Measurements from ENCODE around the gene SYT7.

The SYT7 gene

DNA sequence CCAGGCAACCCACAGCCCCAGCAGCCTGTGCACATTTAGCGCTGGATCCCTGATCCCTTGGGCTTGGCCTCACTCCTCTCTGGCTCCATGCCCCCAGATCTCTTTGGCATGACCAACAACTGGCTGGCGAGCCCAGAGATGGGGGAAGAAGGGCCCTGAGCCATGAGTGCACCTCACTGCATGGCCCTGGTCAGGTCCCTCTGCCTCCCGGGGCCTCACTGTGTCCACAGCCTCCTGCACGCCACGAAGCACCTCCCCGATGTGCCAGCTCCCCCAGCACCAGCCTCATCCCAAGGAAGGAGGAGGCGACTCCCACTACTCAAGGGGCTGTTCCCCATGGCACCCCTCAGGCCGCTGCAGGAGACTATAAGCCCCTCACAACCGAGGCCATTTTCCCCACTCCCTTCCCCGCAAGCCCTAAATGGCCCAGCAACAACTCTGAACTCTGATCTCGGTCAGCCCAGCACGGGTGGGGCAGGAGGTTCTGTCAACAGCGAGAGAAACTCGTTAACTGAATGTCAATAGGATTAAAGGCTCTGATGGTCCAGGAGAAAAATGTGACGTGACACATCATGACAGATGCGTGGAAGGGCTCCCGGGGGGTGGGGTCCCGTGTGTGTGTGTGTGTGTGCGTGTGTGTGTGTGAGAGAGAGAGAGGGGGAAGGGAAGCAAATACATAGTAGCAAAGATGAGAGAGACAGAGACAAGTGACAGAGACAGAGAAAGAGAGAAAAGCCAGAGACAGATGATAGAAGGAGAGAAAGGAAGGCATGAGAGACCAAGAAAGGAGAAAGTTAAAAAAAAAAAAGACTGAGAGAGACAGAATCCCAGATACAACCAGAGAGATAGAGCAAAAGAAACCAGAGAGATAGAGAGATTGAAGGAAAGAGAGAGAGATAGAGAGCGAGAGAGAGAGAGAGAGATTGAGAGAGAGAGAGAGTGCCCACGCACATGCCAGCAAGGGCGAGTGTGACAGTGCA, 28.4 kb upstream of the SYT7 start:
- no peak for DNase-seq (ENCODE audit: extremely low read depth in 1 of 2, low read depth in 1 of 2)

DNA sequence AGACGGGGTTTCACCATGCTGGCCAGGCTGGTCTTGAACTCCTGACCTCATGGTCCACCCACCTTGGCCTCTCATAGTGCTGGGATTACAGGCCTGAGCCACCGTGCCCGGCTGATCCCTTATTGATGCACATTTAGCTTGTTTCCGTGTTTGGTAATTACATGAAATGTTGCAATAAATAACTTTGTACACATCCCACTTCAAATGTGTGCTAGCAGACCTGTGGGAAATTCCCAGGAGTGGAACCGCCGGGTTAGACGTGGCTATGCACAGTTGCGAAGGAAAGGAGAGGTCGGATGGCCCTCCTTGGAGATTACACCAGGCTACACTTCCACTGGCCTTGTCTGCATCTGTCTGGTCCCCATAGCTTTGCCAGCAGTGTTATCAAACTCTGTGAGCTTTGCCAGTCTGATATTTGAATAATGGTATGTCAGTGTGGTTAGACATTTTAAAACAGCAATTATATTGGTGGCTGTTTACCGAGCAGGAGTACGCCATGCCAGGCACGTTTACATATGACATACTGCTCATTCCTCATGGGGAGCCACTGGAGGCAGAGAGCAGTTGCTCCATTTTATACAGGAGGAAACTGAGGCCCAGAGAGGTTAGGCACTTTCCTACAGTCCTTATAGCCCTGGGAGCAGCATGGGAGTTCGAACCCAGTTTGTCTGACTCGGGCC, 27.2 kb upstream of the SYT7 start:
- DNase-seq (ENCODE audit: extremely low read depth in 1 of 2, low read depth in 1 of 2): no peak

- no peak for DNase-seq (ENCODE audit: extremely low read depth in 1 of 2, low read depth in 1 of 2)
Measured at GRCh38 chr11:61607426-61607825, 26.6 kb upstream of the SYT7 start.

GRCh38 chr11:61603667-61604066, 22.8 kb upstream of the SYT7 start:
- DNase-seq (ENCODE audit: extremely low read depth in 1 of 2, low read depth in 1 of 2): no peak

DNA sequence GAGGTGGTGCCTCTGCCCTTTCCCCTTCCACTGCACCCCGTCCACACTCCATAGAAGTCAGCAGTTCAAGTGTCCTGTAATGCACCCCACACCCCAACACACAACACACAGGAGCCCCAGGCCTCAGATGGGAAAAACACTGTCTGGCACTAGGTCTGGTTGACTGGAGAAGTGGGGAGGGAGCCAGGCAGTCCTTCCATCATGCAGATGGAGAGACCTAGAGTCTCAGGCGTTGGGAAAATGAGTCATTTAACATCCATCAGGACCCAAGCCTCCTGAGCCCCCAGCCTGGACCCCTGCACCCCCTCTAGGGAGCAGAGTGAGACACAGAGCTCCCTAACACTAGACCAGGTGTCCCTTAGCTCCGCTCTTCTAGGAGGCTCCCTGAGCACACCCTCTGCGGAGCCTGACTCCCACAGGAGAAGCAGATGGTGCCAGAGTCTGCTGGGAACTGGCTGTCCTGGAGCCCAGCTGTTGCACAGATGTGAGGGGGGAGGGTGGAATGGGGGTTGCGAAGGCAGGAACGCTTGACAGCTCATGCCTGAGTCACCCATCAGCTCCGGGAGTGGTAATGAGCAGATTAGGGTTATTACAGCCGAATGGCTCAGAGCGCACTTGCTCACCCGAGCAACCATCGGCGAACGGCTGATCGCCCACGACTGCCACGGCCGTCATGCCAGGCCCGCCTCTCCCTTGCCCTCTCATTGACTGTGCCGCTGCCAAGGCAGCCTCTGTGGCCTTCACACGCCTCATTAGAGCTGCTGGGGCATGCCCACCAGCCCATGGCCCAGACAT, 22.1 kb upstream of the SYT7 start:
- no peak for DNase-seq (ENCODE audit: extremely low read depth in 1 of 2, low read depth in 1 of 2)

DNA sequence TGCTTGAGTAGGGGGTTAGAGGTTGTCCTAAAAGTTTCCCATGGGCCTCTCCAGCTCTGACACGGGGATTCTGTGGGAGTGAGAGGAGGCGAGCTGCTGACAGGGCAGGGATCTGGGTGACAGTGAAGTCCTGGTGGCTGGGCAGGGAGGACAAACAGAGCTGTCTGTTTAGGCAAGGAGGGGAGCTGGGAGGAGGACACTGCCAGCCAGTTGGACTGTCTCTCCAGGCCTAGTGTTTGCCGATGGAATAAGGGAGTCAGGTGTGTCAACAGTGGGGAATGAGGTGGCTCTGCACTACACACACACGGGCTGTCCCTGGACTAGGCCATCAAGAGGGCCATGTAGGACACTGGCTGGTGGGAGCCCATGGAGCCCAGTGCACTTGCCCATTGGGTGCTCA, 20.6 kb upstream of the SYT7 start:
- no peak for DNase-seq (ENCODE audit: extremely low read depth in 1 of 2, low read depth in 1 of 2)

DNA sequence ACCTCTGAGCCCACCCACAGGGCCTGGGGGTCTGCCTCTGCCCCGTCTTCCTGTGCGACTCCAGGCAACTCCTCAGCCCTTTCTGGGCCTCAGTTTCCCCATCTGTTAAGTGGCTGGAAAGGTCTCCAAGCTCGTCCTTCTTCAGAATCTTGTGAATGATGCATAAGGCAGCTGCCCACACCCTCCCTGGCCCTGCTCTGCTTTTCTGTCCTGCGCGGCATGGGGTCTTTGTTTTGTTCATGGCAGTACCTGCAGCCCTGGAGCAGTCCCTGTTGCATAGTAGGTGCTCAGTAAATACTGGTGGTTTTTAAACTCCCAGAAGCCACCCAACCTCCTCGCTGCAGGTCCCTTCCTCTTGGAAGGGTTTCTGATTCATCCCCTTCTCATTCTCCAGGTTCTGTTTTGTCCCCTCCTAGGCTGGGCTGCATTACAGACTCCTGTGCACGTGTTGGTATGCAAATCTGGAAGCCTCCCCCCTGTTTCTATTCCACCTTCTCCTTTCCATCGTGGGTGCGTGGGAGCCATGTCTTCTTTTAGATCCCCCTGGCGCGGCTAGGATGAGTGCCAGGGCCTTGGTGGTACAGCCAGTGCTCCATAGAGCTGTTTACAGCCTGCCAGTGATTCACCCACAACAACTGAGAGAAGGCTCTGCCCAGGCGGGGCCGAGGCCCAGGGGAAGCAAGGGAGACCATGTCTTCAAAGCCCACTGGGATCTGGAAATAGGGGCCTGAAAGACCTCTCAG, 19.3 kb upstream of the SYT7 start:
- no peak for DNase-seq (ENCODE audit: extremely low read depth in 1 of 2, low read depth in 1 of 2)

GRCh38 chr11:61598886-61599868, 18.3 kb upstream of the SYT7 start:
- no peak for DNase-seq (ENCODE audit: extremely low read depth in 1 of 2, low read depth in 1 of 2)

DNA sequence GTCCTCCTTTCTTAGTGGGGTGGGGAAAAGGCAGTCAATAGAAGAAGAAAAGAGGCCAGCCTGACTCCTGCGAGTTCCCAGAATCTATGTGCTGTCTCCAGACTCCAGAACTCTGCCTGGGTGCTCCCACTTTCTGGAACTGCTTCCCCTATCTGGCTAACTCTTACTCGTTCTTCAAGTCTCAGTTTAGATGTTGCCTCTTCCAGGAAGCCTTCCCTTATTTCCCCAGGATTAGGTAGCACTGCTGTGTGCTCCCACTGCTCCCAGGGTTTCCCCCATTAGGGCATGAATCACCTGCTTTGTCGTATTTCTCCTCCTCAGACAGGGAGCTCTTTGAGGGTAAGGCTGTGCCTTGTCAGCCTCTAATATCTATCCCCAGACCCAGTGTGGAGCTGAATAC, 17.5 kb upstream of the SYT7 start:
- no peak for DNase-seq (ENCODE audit: extremely low read depth in 1 of 2, low read depth in 1 of 2)

GRCh38 chr11:61596990-61597389, 16.1 kb upstream of the SYT7 start:
- no peak for DNase-seq (ENCODE audit: extremely low read depth in 1 of 2, low read depth in 1 of 2)

- DNase-seq (ENCODE audit: extremely low read depth in 1 of 2, low read depth in 1 of 2): no peak
Measured at GRCh38 chr11:61596542-61596941, 15.7 kb upstream of the SYT7 start.

DNA sequence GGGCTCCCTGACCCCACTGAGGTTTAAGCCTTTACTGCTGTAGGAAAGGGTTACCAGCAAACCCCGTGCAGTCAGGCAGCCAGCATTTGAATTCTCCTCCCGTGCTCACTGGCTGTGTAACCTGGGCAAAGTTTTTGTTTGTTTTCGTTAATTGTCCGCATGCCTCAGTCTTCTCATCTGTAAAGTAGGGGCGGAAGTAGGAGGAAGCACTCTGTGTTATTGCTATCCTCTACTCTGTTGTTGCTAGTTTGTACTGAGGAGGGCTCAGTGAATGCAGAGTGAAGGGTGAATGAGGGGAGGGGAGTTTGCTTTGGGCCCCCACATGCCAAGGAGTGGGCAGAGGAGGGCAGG, 14.0 kb upstream of the SYT7 start:
- no peak for DNase-seq (ENCODE audit: extremely low read depth in 1 of 2, low read depth in 1 of 2)

DNA sequence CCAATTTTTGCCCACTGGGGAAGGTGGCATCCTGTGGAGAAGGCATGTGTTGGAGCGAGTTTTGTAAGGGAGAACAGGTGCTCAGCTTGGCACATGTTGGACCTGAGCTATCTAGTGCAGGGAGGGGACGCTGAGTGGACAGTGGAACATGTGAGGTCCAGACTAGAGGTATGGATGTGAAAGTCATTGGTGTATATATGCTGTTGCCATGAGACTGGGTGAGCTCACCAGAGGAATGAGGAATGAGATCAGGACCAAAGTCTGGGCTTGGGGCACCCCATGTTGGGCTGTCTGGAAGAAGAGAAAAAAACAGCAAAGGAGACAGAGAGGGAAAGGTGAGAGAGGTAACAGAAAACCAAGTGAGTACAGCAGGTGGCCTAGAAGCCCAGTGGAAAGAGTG, 12.3 kb upstream of the SYT7 start:
- DNase-seq (ENCODE audit: extremely low read depth in 1 of 2, low read depth in 1 of 2): no peak

- no peak for DNase-seq (ENCODE audit: extremely low read depth in 1 of 2, low read depth in 1 of 2)
Measured at GRCh38 chr11:61592176-61592575, 11.3 kb upstream of the SYT7 start.

DNA sequence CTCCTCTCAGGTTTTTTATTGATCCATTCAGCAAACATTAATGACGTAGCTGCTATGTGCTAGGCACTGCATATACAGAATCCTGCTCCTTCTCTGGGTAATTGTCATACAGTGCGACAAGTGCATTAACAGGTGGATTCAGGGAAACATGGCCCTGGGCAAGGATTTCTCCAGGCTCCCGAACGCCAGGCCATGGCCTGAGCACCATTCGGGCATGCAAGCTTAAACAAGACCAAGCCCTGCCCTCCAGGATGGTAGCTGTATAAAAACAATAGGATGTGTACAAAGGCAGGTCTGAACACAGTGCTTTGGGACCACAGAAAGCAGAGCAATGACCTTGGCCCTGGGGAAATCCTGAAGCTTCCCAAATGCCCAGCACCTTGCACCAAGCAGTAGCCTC, 9.1 kb upstream of the SYT7 start:
- no peak for DNase-seq (ENCODE audit: extremely low read depth in 1 of 2, low read depth in 1 of 2)

DNA sequence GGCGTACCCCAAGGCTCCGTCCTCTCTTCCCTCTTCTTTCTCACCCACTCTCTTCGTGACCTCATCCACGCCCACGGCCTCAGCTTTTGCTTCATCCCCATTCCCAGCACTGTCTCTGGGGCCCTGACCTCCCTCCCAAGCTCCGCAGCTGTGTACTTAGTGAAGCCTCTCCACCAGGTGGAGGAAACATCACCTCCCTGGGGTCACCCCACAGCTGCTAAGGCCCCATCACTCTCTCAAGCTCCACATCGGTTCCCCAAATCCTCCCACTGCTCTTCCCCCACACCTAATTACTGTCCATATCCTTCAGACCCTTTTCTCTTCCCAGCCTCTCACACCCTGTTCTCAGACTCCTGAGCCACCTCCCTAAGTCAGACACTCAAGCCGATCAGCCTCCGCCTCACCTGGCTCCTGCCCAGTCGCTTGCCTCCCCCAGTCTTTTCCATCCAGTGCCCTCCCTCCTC, 7.9 kb upstream of the SYT7 start:
- DNase-seq (ENCODE audit: extremely low read depth in 1 of 2, low read depth in 1 of 2): no peak

- peak; percentile 25 to 47 for DNase-seq (ENCODE audit: extremely low read depth in 1 of 2, low read depth in 1 of 2)
Measured at GRCh38 chr11:61587951-61588727, 7.3 kb upstream of the SYT7 start.

GRCh38 chr11:61587541-61587941, 6.7 kb upstream of the SYT7 start:
- DNase-seq (ENCODE audit: extremely low read depth in 1 of 2, low read depth in 1 of 2): peak in 1 of 2 donors; percentile 13
